Raji (cell line): ENCODE results near the gene KCTD5.

ENCODE experiments used
- POLR2A ChIP-seq: IDR thresholded peaks from 2 replicates; pipeline ENCODE4 v1.6.1; 2011; ENCODE audit warnings: low read depth, low read length, control low read depth; ENCODE audit not compliant: insufficient read depth

The KCTD5 gene

GRCh38 chr16:2713985-2714774 lies 31.9 kb downstream of the KCTD5 start:
- no peak for TF ChIP-seq POLR2A

GRCh38 chr16:2715064-2715463 lies 32.7 kb downstream of the KCTD5 start:
- no peak for TF ChIP-seq POLR2A

- TF ChIP-seq POLR2A, result no peak
These were observed 33.2 kb downstream of the KCTD5 start for GRCh38 chr16:2715519-2715918.

GRCh38 chr16:2715966-2716885 lies 33.9 kb downstream of the KCTD5 start:
- TF ChIP-seq POLR2A, result no peak

- TF ChIP-seq POLR2A, result no peak
These were observed 34.6 kb downstream of the KCTD5 start for GRCh38 chr16:2716948-2717347.

GRCh38 chr16:2717383-2718263 lies 35.3 kb downstream of the KCTD5 start:
- no peak for TF ChIP-seq POLR2A

- no peak for TF ChIP-seq POLR2A
These were observed 37.2 kb downstream of the KCTD5 start for GRCh38 chr16:2719328-2720063.

GRCh38 chr16:2720064-2720457 lies 37.7 kb downstream of the KCTD5 start, which contains the start of gene PRSS27:
Gene PRSS27 (minus strand): TSS chr16:2720224. CDS start chr16:2720160, 64 bp downstream.
- no peak for TF ChIP-seq POLR2A

- peak; percentile 24; the same call in 1 of the 2 replicates for TF ChIP-seq POLR2A
These were observed 38.7 kb downstream of the KCTD5 start for GRCh38 chr16:2720719-2721633.

GRCh38 chr16:2724088-2724676 lies 41.9 kb downstream of the KCTD5 start:
- no peak for TF ChIP-seq POLR2A

GRCh38 chr16:2724816-2725348 lies 42.6 kb downstream of the KCTD5 start:
- TF ChIP-seq POLR2A, result no peak

- no peak for TF ChIP-seq POLR2A
These were observed 44.6 kb downstream of the KCTD5 start for GRCh38 chr16:2726923-2727322.

- TF ChIP-seq POLR2A, result no peak
These were observed 45.7 kb downstream of the KCTD5 start for GRCh38 chr16:2728034-2728433.
